Esophagus (tissue), 2 donors: Measurements from ENCODE around the gene FRMD3. TPM values are rescaled to one million over a fixed set of nuclear protein-coding genes. Genes with fewer than 3 reads are reported as not detected.

Experiments
- H3K27ac ChIP-seq, 2 donors: one replicate each; pipeline ENCODE4 v1.5.1; 2013; ENCODE audit warnings: low read depth in 2 of 2, mild to moderate bottlenecking in 2 of 2, inconsistent platforms in 1 of 2, low read length in 1 of 2, moderate library complexity in 1 of 2
- H3K27me3 ChIP-seq, 2 donors: one replicate each; pipeline ENCODE4 v1.6.1; 2013; ENCODE audit warnings: low read length in 2 of 2, control low read depth in 1 of 2, mild to moderate bottlenecking in 1 of 2; ENCODE audit not compliant: insufficient read depth in 2 of 2, control insufficient read depth in 1 of 2
- H3K36me3 ChIP-seq, 2 donors: one replicate each; pipeline ENCODE4 v1.6.1; 2013; ENCODE audit warnings: low read length in 1 of 2; ENCODE audit not compliant: control insufficient read depth in 2 of 2, insufficient read depth in 2 of 2
- H3K4me1 ChIP-seq, 2 donors: one replicate each; pipeline ENCODE4 v1.6.1; 2013; ENCODE audit warnings: low read length in 1 of 2; ENCODE audit not compliant: control insufficient read depth in 2 of 2, insufficient read depth in 2 of 2
- H3K4me3 ChIP-seq, 2 donors: one replicate each; pipeline ENCODE4 v1.5.1; 2013; ENCODE audit warnings: low read length in 2 of 2, mild to moderate bottlenecking in 2 of 2, low read depth in 1 of 2, moderate library complexity in 1 of 2
- H3K9me3 ChIP-seq, 2 donors: one replicate each; pipeline ENCODE4 v1.6.1; 2013; ENCODE audit warnings: mild to moderate bottlenecking in 2 of 2, low read depth in 1 of 2, low read length in 1 of 2, moderate library complexity in 1 of 2; ENCODE audit not compliant: control insufficient read depth in 2 of 2, insufficient read depth in 1 of 2
- WGBS, 2 donors: extraction: QIAGEN DNeasy Blood & Tissue Kit; methylation state at CpG; one replicate each; pipeline ENCODE4 v1.1.7; 2013; 5-methylcytosine and 5-hydroxymethylcytosine counted together
- polyA plus RNA-seq, 2 donors: library from polyadenylated mRNA; stranded (reverse); fragments of 200-250 nt; gene quantifications; one replicate each; pipeline ENCODE4 v1.2.3, GENCODE V29; 2013
- donor health status: healthy with polysubstance abuse.
- donor health status: Bipolar disorder and iron deficiency.

FRMD3 gene
- polyA plus RNA-seq, 2 donors, result 0.20 to 0.26 TPM

DNA sequence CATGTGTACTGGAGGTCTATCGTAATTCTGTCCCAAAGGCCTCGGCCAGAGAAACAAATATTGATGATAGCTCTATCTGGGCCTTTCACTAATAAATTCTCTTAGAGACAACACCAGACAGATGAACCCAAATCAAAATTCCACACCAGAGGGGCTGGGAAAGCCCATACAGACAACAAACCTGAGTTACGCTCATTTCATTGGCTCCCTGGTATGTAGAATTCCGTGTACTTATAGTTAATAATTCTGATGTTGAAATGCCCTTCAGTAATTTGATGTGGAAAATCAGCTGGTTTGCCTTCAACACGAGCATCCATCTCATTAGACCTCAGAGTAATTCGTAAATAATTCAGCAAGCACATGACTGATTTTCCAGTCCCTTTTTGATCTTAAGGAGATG, 53.2 kb downstream of the FRMD3 start:
- Histone ChIP-seq H3K4me3 (no peak overlapping the region), H3K27me3 (no peaks in the 10 kb centered on the region), H3K36me3 (no peaks in the 10 kb centered on the region), H3K27ac (no peak overlapping the region), H3K9me3 (no peaks in the 10 kb centered on the region), H3K4me1 (no peaks in the 10 kb centered on the region)
- WGBS, 2 donors, result 83% methylated on average over 6 of the region's 6 CpGs

DNA sequence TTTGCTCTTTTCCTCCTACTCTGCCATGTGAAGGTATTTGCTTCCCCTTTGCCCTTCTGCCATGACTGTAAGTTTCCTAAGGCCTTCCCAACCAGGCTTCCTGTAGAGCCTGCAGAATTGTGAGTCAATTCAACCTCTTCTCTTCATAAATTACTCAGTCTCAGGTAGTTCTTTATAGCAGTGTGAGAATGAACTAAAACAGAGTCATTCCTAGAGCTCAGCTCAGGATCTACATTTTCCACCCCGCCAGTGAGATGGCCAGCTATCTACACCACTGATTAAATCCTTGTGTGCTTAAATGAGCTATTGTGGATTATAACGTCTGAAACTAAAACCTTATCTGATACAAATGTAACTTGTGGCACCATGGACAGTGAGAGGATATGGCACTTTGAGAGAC, 55.0 kb downstream of the FRMD3 start:
- Histone ChIP-seq H3K27me3 (no peaks in the 10 kb centered on the region), H3K9me3 (no peaks in the 10 kb centered on the region), H3K4me1 (no peaks in the 10 kb centered on the region), H3K4me3 (no peak overlapping the region), H3K27ac (no peak overlapping the region), H3K36me3 (no peaks in the 10 kb centered on the region)
- WGBS, 2 donors, result 70 to 78% methylated on average over 2 of the region's 2 CpGs

DNA sequence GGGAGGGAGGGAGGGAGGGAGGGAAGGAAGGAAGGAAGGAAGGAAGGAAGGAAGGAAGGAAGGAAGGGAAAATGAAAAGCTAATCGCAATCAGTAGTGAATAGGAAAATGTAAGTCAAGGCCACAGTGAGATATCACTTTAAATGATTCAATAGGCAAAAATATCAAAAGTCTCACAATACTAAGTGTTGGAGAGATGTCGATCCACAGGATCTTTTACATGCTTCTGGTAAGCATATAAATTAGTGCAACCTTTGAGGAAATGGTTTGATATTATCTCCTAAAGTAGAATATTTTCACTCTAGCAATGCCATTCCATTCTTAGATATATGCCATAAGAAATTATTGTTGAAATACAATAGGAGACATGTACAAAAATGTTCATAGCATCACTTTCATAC, 58.4 kb downstream of the FRMD3 start:
- Histone ChIP-seq H3K36me3 (no peaks in the 10 kb centered on the region), H3K4me1 (no peaks in the 10 kb centered on the region), H3K9me3 (no peaks in the 10 kb centered on the region), H3K27ac (no peak overlapping the region), H3K4me3 (no peak overlapping the region), H3K27me3 (no peaks in the 10 kb centered on the region)
- WGBS, 2 donors, result 91 to 98% methylated on average over 2 of the region's 2 CpGs

DNA sequence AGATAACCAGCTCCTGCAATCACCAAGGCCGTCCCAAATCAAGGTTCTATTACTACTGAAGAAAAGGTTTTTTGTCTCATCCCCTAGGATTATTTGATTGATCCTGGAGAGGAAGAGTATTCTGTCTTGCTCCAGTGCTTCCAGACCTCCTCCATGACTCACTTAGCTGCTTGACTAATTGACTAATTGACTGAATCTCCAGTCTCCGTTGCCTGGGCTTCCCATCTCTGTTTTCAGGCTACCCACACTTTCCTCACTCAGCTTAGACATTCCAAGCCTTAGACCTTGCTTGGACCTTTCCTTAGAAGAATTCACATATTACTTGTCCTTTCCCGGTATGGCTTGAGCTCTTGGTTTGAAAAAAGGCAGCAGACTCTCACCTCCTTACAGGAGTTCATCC, 60.6 kb downstream of the FRMD3 start:
- no peaks in the 10 kb centered on the region for H3K27me3 ChIP-seq
- H3K9me3 ChIP-seq, result no peaks in the 10 kb centered on the region
- no peak overlapping the region for H3K4me3 ChIP-seq
- no peak overlapping the region for H3K27ac ChIP-seq
- WGBS, 2 donors, result 80 to 83% methylated on average over 3 of the region's 3 CpGs
- H3K4me1 ChIP-seq, result no peaks in the 10 kb centered on the region
- no peaks in the 10 kb centered on the region for H3K36me3 ChIP-seq

DNA sequence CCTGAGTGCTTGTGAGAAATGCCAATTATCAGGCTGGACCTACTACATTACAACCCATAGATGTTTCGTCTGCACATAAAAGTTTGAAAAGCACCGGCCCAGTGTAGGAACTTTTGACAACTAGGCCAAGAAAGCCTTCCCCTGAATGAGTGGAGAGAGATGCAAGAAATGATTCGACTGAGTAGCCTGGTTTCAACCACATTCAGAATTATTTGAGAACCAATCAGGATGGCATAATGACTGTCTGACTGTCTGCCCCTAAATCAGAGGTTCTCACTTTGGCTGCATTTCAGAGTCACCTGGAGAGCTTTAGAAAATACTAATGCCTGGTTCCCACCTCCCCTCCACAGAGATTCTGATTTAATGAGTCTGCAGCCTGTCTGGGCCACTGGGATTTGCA, 61.1 kb downstream of the FRMD3 start:
- Histone ChIP-seq H3K27me3 (no peaks in the 10 kb centered on the region), H3K9me3 (no peaks in the 10 kb centered on the region), H3K27ac (no peak overlapping the region), H3K4me3 (no peak overlapping the region), H3K4me1 (no peaks in the 10 kb centered on the region), H3K36me3 (no peaks in the 10 kb centered on the region)
- 80 to 93% methylated on average over 3 of the region's 3 CpGs for WGBS, 2 donors

DNA sequence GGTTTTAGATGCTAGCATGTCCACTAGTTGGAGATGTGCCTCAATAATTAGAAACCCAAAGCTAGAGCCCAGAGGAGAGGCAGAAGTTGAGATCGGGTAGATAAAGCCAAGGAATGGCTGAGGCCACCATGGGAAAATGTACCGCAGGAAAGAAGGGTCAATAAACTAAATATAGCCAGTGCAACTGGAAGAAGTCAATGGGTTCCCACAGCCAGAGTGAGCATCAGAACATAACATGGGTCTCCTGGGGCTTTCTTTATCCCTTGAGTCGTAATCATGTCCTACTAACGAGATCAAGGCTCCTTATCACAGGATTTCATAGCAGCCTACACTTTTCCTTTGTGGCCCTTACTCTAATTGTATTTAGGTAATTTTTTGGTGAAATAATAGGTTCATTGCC, 61.7 kb downstream of the FRMD3 start:
- H3K27ac ChIP-seq, result no peak overlapping the region
- H3K4me3 ChIP-seq, result no peak overlapping the region
- no peaks in the 10 kb centered on the region for H3K9me3 ChIP-seq
- no peaks in the 10 kb centered on the region for H3K4me1 ChIP-seq
- H3K27me3 ChIP-seq, result no peaks in the 10 kb centered on the region
- WGBS, 2 donors, result 87 to 94% methylated on average over 4 of the region's 4 CpGs
- no peaks in the 10 kb centered on the region for H3K36me3 ChIP-seq

DNA sequence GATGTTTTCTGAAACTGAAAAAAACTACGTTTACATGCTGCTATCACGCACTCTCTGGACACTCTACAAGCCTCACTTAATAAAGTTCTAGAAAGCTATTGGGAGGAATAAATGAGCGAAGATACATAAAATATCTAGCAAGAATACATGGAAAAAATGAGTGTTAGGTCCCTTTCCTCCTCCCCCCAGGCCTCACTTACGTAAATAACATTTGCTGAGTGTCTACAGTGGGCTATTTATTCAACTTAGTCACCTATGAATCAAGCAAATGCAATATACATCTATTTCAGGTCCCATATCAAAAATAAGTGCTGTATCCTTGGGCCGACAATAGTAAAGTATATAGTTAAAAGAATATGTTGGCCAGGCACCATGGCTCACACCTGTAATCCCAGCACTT, 62.5 kb downstream of the FRMD3 start:
- Histone ChIP-seq H3K4me3 (no peak overlapping the region), H3K36me3 (no peaks in the 10 kb centered on the region), H3K27me3 (no peaks in the 10 kb centered on the region), H3K4me1 (no peaks in the 10 kb centered on the region), H3K9me3 (no peaks in the 10 kb centered on the region), H3K27ac (no peak overlapping the region)
- WGBS, 2 donors, result 93 to 94% methylated on average over 5 of the region's 5 CpGs

DNA sequence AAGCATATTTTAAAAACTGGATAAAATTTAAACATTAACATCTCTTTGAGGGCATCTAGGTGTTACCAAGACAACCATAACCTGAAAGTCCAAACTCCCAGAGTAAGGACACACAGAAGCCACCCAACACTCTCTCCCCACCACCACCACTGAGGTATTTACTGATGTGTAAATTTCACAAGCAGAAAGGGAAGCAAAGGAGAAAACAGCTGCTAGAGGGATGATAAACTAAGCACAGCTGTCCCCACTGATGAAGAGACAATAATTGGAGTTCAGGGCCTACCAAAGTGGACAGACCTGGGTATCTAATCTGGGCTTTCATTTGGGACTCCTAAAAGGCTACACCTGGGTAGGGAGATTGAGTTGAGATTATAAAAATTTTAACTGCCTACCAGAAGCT, 63.6 kb downstream of the FRMD3 start:
- Histone ChIP-seq H3K4me3 (no peak overlapping the region), H3K27me3 (no peaks in the 10 kb centered on the region), H3K27ac (no peak overlapping the region), H3K36me3 (no peaks in the 10 kb centered on the region), H3K4me1 (no peaks in the 10 kb centered on the region), H3K9me3 (no peaks in the 10 kb centered on the region)

DNA sequence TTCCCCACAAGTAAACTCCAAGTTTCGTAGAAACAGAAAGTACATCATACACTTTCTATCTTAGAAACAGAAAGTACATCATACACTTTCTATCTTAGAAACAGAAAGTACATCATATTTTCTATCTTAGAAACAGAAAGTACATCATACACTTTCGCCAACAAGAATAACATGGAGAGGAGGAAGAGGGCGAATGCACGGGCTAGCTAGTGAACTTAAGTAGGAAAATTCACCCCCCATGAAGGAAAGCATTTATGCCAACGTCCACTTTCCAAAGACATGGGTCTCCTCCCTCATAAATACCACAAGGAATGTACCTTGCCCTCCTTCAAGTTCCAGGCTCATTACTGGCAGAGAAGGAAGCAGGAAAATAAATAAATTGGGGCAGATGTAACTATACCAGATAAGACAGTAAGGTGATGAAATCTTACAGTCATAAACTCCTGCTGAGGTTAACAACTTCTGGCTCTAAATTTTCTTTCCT, 64.7 kb downstream of the FRMD3 start:
- H3K27me3 ChIP-seq, result no peaks in the 10 kb centered on the region
- WGBS, 2 donors, result 52 to 56% methylated on average over 5 of the region's 5 CpGs
- H3K9me3 ChIP-seq, result no peaks in the 10 kb centered on the region
- no peaks in the 10 kb centered on the region for H3K36me3 ChIP-seq
- H3K4me1 ChIP-seq, result no peaks in the 10 kb centered on the region
- H3K4me3 ChIP-seq, result no peak overlapping the region
- no peak overlapping the region for H3K27ac ChIP-seq

DNA sequence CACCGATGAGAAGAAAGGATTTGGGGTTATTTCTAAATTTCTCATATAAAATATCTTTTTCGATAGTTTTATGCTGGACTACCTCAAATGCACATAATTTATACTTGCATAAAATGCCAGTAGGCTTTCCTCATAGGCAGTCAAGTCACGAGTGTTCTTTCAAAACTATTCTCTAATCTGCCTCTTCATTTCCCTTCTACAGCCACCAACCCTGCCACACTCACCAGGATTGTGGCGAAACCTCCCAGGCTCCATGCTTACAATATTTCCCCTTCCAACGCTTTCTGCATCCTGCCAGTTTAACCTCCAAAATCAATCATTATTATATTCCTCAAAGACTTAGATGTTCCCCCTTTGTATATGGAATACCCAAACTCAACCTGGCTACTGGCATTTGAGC, 65.4 kb downstream of the FRMD3 start:
- Histone ChIP-seq H3K9me3 (no peaks in the 10 kb centered on the region), H3K36me3 (no peaks in the 10 kb centered on the region), H3K4me1 (no peaks in the 10 kb centered on the region), H3K4me3 (no peak overlapping the region), H3K27ac (no peak overlapping the region), H3K27me3 (no peaks in the 10 kb centered on the region)
- WGBS, 2 donors, result 85 to 88% methylated on average over 5 of the region's 5 CpGs
